DOHH2 (cell line): Measurements from ENCODE around the gene NPC2.

Source experiments
- CTCF ChIP-seq: fragments of 200-600 bp; sonication (generic); IDR thresholded peaks from one replicate; pipeline ENCODE4 v1.5.1; 2014; ENCODE audit warnings: antibody characterized with exemption, mild to moderate bottlenecking, low read depth, low read length; ENCODE audit not compliant: poor library complexity, severe bottlenecking
- EZH2phosphoT487 ChIP-seq: fragments of 200-600 bp; sonication (generic); IDR thresholded peaks from 2 replicates; pipeline ENCODE4 v1.6.1; 2017; ENCODE audit warnings: borderline replicate concordance, mild to moderate bottlenecking, antibody characterized with exemption, low read length, moderate library complexity, mixed read lengths

- TF ChIP-seq CTCF, result no peak
- TF ChIP-seq EZH2phosphoT487, result no peak
Observed at GRCh38 chr14:74514471-74514941, 21.4 kb upstream of the NPC2 start.
